IMR-90 (cell line): ENCODE results near the gene TXNL4A. TPM values are rescaled to one million over a fixed set of nuclear protein-coding genes. Genes with fewer than 3 reads are reported as not detected.
A peak's percentile ranks its signal among the peaks of the same experiment; 100 is the strongest.

Source experiments
- ATAC-seq: fragments of 200-7000 bp; cut with Tn5 transposase; 2 replicates; pipeline ENCODE4 v1.9.1; 2020; ENCODE audit warnings: low read depth, mild to moderate bottlenecking, moderate library complexity
- BruUV-seq: library from RNA; stranded (reverse); fragments of 400-500 nt; replicated peaks from 2 replicates; lab custom pipeline; 2021; lab: Mats Ljungman, UMichigan
- CTCF ChIA-PET: fragments of 300-600 bp; formaldehyde crosslinking; extraction: SDS; loops from one replicate; lab custom pipeline; 2021; ENCODE audit warnings: antibody characterized with exemption; lab: Yijun Ruan, JAX
- POLR2A ChIA-PET: fragments of 300-600 bp; sonication (Branson Sonifier 250); formaldehyde crosslinking; loops from one replicate; lab custom pipeline; 2022; ENCODE audit warnings: antibody characterized with exemption; ENCODE audit not compliant: unreplicated experiment; lab: Charles Lee
- DNase-seq: peaks from one replicate; pipeline ENCODE4 v3.0.0; 2013
- H2AFZ ChIP-seq: replicated peaks from 2 replicates; pipeline ENCODE3; 2013; ENCODE audit warnings: low read length, mild to moderate bottlenecking; ENCODE audit not compliant: poor library complexity
- H2AK5ac ChIP-seq: 2 replicates; pipeline ENCODE4 v1.6.1; 2013; ENCODE audit warnings: low read depth, low read length, inconsistent platforms
- H2AK9ac ChIP-seq: replicated peaks from 2 replicates; pipeline ENCODE3; 2013; ENCODE audit warnings: mild to moderate bottlenecking, low read depth, low read length, moderate library complexity; ENCODE audit not compliant: poor library complexity
- H2BK120ac ChIP-seq: 2 replicates; pipeline ENCODE4 v1.6.1; 2013; ENCODE audit warnings: low read depth, low read length, inconsistent platforms
- H2BK15ac ChIP-seq: 3 replicates; pipeline ENCODE4 v1.6.1; 2013; ENCODE audit warnings: low read depth, low read length, inconsistent platforms
- H2BK20ac ChIP-seq: 2 replicates; pipeline ENCODE4 v1.6.1; 2013; ENCODE audit warnings: low read depth, mild to moderate bottlenecking, inconsistent platforms, low read length, moderate library complexity
- H2BK5ac ChIP-seq: 2 replicates; pipeline ENCODE4 v1.6.1; 2013; ENCODE audit warnings: mild to moderate bottlenecking, low read depth, low read length, inconsistent platforms; ENCODE audit not compliant: poor library complexity, severe bottlenecking
- H3K14ac ChIP-seq: replicated peaks from 2 replicates; pipeline ENCODE4 v1.6.1; 2013; ENCODE audit warnings: low read depth, low read length, inconsistent platforms
- H3K18ac ChIP-seq: 2 replicates; pipeline ENCODE4 v1.6.1; 2013; ENCODE audit warnings: low read depth, low read length, control low read depth
- H3K23ac ChIP-seq: 2 replicates; pipeline ENCODE4 v1.6.1; 2013; ENCODE audit warnings: low read depth, low read length, inconsistent platforms
- H3K27ac ChIP-seq: 2 replicates; pipeline ENCODE4 v1.5.1; 2013; ENCODE audit warnings: mild to moderate bottlenecking, control low read depth, low read length; ENCODE audit not compliant: insufficient read depth
- H3K27me3 ChIP-seq: 2 replicates; pipeline ENCODE4 v1.6.1; 2013; ENCODE audit warnings: low read length; ENCODE audit not compliant: control insufficient read depth, insufficient read depth
- H3K36me3 ChIP-seq: 2 replicates; pipeline ENCODE4 v1.6.1; 2013; ENCODE audit warnings: low read length, mixed read lengths; ENCODE audit not compliant: control insufficient read depth, insufficient read depth
- H3K4ac ChIP-seq: 2 replicates; pipeline ENCODE4 v1.6.1; 2013; ENCODE audit warnings: low read depth, low read length, inconsistent platforms
- H3K4me1 ChIP-seq: 2 replicates; pipeline ENCODE4 v1.6.1; 2013; ENCODE audit warnings: low read length, mixed read lengths; ENCODE audit not compliant: control insufficient read depth, insufficient read depth
- H3K4me2 ChIP-seq: 2 replicates; pipeline ENCODE4 v1.6.1; 2013; ENCODE audit warnings: low read depth, mild to moderate bottlenecking, control low read depth, low read length, moderate library complexity
- H3K4me3 ChIP-seq: 2 replicates; pipeline ENCODE4 v1.5.1; 2013; ENCODE audit warnings: low read depth, mild to moderate bottlenecking, control low read depth, low read length, moderate library complexity; ENCODE audit not compliant: insufficient read depth
- H3K56ac ChIP-seq: 2 replicates; pipeline ENCODE4 v1.6.1; 2013; ENCODE audit warnings: low read length, inconsistent platforms; ENCODE audit not compliant: insufficient read depth; ENCODE audit errors: extremely low read depth
- H3K79me1 ChIP-seq, 2 experiments: 2 replicates each; pipeline ENCODE4 v1.6.1; 2013; ENCODE audit warnings: low read length in 2 of 2, inconsistent platforms in 1 of 2, low read depth in 1 of 2
- H3K9ac ChIP-seq: 2 replicates; pipeline ENCODE4 v1.6.1; 2013; ENCODE audit warnings: low read depth, low read length, control low read depth
- H3K9me1 ChIP-seq: 2 replicates; pipeline ENCODE4 v1.6.1; 2013; ENCODE audit warnings: low read length, inconsistent platforms; ENCODE audit not compliant: insufficient read depth
- H3K9me3 ChIP-seq: 2 replicates; pipeline ENCODE4 v1.6.1; 2013; ENCODE audit warnings: low read length; ENCODE audit not compliant: control insufficient read depth, insufficient read depth
- H4K20me1 ChIP-seq: 2 replicates; pipeline ENCODE4 v1.6.1; 2013; ENCODE audit warnings: low read length, inconsistent platforms; ENCODE audit not compliant: insufficient read depth
- H4K5ac ChIP-seq: 2 replicates; pipeline ENCODE4 v1.6.1; 2013; ENCODE audit warnings: mild to moderate bottlenecking, low read depth, low read length, control low read depth
- H4K8ac ChIP-seq, 2 experiments: 2 replicates each; pipeline ENCODE4 v1.6.1; 2013; ENCODE audit warnings: low read depth in 2 of 2, low read length in 2 of 2, control low read depth in 1 of 2, inconsistent platforms in 1 of 2
- H4K91ac ChIP-seq: 2 replicates; pipeline ENCODE4 v1.6.1; 2013; ENCODE audit warnings: low read depth, low read length, inconsistent platforms; ENCODE audit not compliant: insufficient read depth
- BHLHE40 ChIP-seq: fragments of 150-350 bp; IDR thresholded peaks from 2 replicates; pipeline ENCODE4 v1.6.1; 2016; ENCODE audit warnings: mild to moderate bottlenecking, low read depth, low read length
- CEBPB ChIP-seq: IDR thresholded peaks from 2 replicates; pipeline ENCODE4 v1.6.1; 2012; ENCODE audit warnings: low read depth, low read length, improper control_type of control experiment
- CHD1 ChIP-seq: IDR thresholded peaks from 2 replicates; pipeline ENCODE4 v1.6.1; 2012; ENCODE audit warnings: low read depth, low read length, improper control_type of control experiment
- FOS ChIP-seq: fragments of 150-350 bp; IDR thresholded peaks from 2 replicates; pipeline ENCODE4 v1.6.1; 2016; ENCODE audit warnings: low read depth, low read length
- MAFK ChIP-seq: IDR thresholded peaks from 2 replicates; pipeline ENCODE4 v1.6.1; 2012; ENCODE audit warnings: low read depth, low read length, improper control_type of control experiment
- MXI1 ChIP-seq: IDR thresholded peaks from 2 replicates; pipeline ENCODE4 v1.6.1; 2012; ENCODE audit warnings: low read depth, mild to moderate bottlenecking, low read length, moderate library complexity, borderline replicate concordance
- NFE2L2 ChIP-seq: fragments of 150-350 bp; IDR thresholded peaks from 2 replicates; pipeline ENCODE4 v1.6.1; 2016; ENCODE audit warnings: low read depth, mild to moderate bottlenecking, low read length
- RCOR1 ChIP-seq: IDR thresholded peaks from 2 replicates; pipeline ENCODE4 v1.6.1; 2012; ENCODE audit warnings: mild to moderate bottlenecking, low read length, improper control_type of control experiment; ENCODE audit not compliant: insufficient replicate concordance
- SMC3 ChIP-seq: fragments of 150-350 bp; IDR thresholded peaks from 2 replicates; pipeline ENCODE4 v1.6.1; 2016; ENCODE audit warnings: low read depth, mild to moderate bottlenecking, antibody characterized with exemption, low read length, moderate library complexity
- WGBS, 2 experiments: methylation state at CpG; one replicate each; pipeline versions ENCODE4 v1.1.5 to v1.1.7; 2013; ENCODE audit warnings: missing lambda C conversion rate in 2 of 2; ENCODE audit not compliant: insufficient read length in 1 of 2; ENCODE audit errors: extremely low coverage in 2 of 2; 5-methylcytosine and 5-hydroxymethylcytosine counted together
- dilution Hi-C: fragments of 300-500 bp; cut with HindIII; formaldehyde crosslinking; loops from one replicate; pipeline ENCODE4 v1.14.3; 2018; ENCODE audit warnings: low sequenced_read_pairs; ENCODE audit not compliant: unreplicated experiment
- in situ Hi-C: fragments of 300-500 bp; cut with MboI; formaldehyde crosslinking; loops from 3 replicates; pipeline ENCODE4 v1.14.3; 2019; ENCODE audit warnings: low sequenced_read_pairs, inconsistent platforms, mixed read lengths
- intact Hi-C: fragments of 100-400 bp; cut with micrococcal nuclease; formaldehyde crosslinking; loops from 2 replicates; pipeline ENCODE4 v1.10.0; 2022
- polyA plus RNA-seq, 3 experiments: library from polyadenylated mRNA; depleted of rRNA; stranded (reverse); fragments of >200 nt; gene quantifications; 2 replicates each; pipeline ENCODE4 v1.2.3, GENCODE V29; 2012; ENCODE audit warnings: low replicate concordance in 1 of 3
- total RNA-seq: library from RNA; depleted of rRNA; stranded (reverse); fragments of >200 nt; gene quantifications from 2 replicates; pipeline ENCODE4 v1.2.3, GENCODE V29; 2012
- TF ChIP-seq, protein P1 (sequence below): fragments of 150-350 bp; IDR thresholded peaks from 2 replicates; pipeline ENCODE4 v1.6.1; 2017; ENCODE audit warnings: mild to moderate bottlenecking, antibody characterized with exemption, low read length, low read depth

Gene TXNL4A
- total and polyA plus RNA-seq, 2 of the 4 experiments (the other 2 are of a cell fraction), result 38.7 to 103 TPM

- H2BK5ac ChIP-seq, result no peak overlapping the region
- no peaks in the 10 kb centered on the region for H3K36me3 ChIP-seq
- peak; percentile 98 for ATAC-seq
- no peak overlapping the region for H3K4me3 ChIP-seq
- H4K5ac ChIP-seq, result no peak overlapping the region
- no peak overlapping the region for H3K14ac ChIP-seq
- H3K79me1 ChIP-seq, result no peaks in the 10 kb centered on the region
- 33% methylated on average over 3 of the region's 16 CpGs; no CpG with 5 or more reads in 1 of the 2 experiments for WGBS, 2 experiments
- H3K9me1 ChIP-seq, result 0 out of 2 replicates have a peak, but pooled peaks cover 4% of the 10 kb centered on the region
- intact Hi-C loops, result no loop called here
- no peak overlapping the region for H3K9ac ChIP-seq
- H3K56ac ChIP-seq, result no peak overlapping the region
- ChIA-PET POLR2A (no interaction called here), CTCF (interaction anchor here (1.4 kb wide), 1 partner anchor 12 kb away, joined by 3 read pairs; no protein-coding TSS in a partner anchor)
- BruUV-seq, result no TSS peak
- H3K18ac ChIP-seq, result no peak overlapping the region
- dilution Hi-C loops, result no loop called here
- H3K27ac ChIP-seq, result peak overlapping the region; percentile 51; the same call in 1 of the 2 replicates
- no peak overlapping the region for H2BK20ac ChIP-seq
- H4K8ac ChIP-seq, result peak overlapping the region in 1 of 2 experiments; percentile 42; a peak in 1 of 4 replicates
- peak overlapping the region; percentile 5; the same call in 1 of the 2 replicates for H2AK5ac ChIP-seq
- peak overlapping the region; percentile 32 for H3K4me2 ChIP-seq
- H3K27me3 ChIP-seq, result no peaks in the 10 kb centered on the region
- peak overlapping the region; percentile 24; the same call in 1 of the 2 replicates for H3K4ac ChIP-seq
- TF ChIP-seq BHLHE40 (peak; percentile 84; the same call in 1 of the 2 replicates), RCOR1 (no peak), NFE2L2 (no peak), FOS (peak; percentile 79), MAFK (peak; percentile 71), MXI1 (0 out of 2 replicates have a peak, but pooled peaks have one; percentile 7), CHD1 (no peak), CEBPB (no peak; the same call in 1 of the 2 replicates), SMC3 (no peak)
- TF ChIP-seq, protein P1, sequence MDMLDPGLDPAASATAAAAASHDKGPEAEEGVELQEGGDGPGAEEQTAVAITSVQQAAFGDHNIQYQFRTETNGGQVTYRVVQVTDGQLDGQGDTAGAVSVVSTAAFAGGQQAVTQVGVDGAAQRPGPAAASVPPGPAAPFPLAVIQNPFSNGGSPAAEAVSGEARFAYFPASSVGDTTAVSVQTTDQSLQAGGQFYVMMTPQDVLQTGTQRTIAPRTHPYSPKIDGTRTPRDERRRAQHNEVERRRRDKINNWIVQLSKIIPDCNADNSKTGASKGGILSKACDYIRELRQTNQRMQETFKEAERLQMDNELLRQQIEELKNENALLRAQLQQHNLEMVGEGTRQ, result peak; percentile 93
- H3K23ac ChIP-seq, result no peak overlapping the region
- peak; percentile 98 for DNase-seq
- no peak overlapping the region; the same call in 2 of the 3 replicates for H2BK15ac ChIP-seq
- H4K20me1 ChIP-seq, result no peaks in the 10 kb centered on the region
- no peaks in the 10 kb centered on the region for H3K9me3 ChIP-seq
- no peak overlapping the region for H4K91ac ChIP-seq
- in situ Hi-C loops, result no loop called here
- peak overlapping the region; percentile 72; the same call in 1 of the 2 replicates for H2BK120ac ChIP-seq
- H3K4me1 ChIP-seq, result peaks cover 7% of the 10 kb centered on the region
- peak overlapping the region; percentile 72 for H2AFZ ChIP-seq
- H2AK9ac ChIP-seq, result peak overlapping the region; percentile 25
Observed at GRCh38 chr18:80009661-80010550, 21.5 kb upstream of the TXNL4A start.
